ENCODE results near the gene STAM. TPM values are rescaled to one million over a fixed set of nuclear protein-coding genes. Genes with fewer than 3 reads are reported as not detected.

STAM gene
- polyA plus RNA-seq, 1 of the 3 experiments (the other 2 are of a cell fraction): 19.1 TPM

DNA sequence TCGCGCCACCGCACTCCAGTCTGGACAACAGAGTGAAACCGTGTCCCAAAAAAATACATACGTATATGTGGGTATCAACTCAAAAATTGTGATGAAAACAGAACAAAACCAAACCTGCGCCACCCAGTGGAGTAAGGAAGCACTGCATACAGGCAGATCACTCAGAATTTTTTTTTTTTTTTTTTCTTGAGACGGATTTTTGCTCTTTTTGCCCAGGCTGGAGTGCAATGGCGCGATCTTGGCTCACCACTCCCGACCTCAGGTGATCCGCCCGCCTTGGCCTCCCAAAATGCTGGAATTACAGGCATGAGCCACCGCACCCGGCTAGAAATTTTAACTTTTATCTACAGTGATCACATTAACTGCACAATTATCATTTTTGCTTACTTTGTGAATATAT is 99.0 kb downstream of the STAM start:
- TF ChIP-seq RAD21 (IDR thresholded peaks at IDR 0.05; ENCODE audit: low read length) (peak; percentile 63), SMC3 (IDR thresholded peaks at IDR 0.05; ENCODE audit: low read depth, low read length) (peak; percentile 72), GATA2 (CRISPR knock-in tag; IDR thresholded peaks at IDR 0.05) (no peak)
- TF ChIP-seq, protein P1, sequence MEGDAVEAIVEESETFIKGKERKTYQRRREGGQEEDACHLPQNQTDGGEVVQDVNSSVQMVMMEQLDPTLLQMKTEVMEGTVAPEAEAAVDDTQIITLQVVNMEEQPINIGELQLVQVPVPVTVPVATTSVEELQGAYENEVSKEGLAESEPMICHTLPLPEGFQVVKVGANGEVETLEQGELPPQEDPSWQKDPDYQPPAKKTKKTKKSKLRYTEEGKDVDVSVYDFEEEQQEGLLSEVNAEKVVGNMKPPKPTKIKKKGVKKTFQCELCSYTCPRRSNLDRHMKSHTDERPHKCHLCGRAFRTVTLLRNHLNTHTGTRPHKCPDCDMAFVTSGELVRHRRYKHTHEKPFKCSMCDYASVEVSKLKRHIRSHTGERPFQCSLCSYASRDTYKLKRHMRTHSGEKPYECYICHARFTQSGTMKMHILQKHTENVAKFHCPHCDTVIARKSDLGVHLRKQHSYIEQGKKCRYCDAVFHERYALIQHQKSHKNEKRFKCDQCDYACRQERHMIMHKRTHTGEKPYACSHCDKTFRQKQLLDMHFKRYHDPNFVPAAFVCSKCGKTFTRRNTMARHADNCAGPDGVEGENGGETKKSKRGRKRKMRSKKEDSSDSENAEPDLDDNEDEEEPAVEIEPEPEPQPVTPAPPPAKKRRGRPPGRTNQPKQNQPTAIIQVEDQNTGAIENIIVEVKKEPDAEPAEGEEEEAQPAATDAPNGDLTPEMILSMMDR (IDR thresholded peaks at IDR 0.05): peak; percentile 91
- TF ChIP-seq, protein P2, sequence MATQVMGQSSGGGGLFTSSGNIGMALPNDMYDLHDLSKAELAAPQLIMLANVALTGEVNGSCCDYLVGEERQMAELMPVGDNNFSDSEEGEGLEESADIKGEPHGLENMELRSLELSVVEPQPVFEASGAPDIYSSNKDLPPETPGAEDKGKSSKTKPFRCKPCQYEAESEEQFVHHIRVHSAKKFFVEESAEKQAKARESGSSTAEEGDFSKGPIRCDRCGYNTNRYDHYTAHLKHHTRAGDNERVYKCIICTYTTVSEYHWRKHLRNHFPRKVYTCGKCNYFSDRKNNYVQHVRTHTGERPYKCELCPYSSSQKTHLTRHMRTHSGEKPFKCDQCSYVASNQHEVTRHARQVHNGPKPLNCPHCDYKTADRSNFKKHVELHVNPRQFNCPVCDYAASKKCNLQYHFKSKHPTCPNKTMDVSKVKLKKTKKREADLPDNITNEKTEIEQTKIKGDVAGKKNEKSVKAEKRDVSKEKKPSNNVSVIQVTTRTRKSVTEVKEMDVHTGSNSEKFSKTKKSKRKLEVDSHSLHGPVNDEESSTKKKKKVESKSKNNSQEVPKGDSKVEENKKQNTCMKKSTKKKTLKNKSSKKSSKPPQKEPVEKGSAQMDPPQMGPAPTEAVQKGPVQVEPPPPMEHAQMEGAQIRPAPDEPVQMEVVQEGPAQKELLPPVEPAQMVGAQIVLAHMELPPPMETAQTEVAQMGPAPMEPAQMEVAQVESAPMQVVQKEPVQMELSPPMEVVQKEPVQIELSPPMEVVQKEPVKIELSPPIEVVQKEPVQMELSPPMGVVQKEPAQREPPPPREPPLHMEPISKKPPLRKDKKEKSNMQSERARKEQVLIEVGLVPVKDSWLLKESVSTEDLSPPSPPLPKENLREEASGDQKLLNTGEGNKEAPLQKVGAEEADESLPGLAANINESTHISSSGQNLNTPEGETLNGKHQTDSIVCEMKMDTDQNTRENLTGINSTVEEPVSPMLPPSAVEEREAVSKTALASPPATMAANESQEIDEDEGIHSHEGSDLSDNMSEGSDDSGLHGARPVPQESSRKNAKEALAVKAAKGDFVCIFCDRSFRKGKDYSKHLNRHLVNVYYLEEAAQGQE (IDR thresholded peaks at IDR 0.05; ENCODE audit: low read depth, low read length): no peak
- Histone ChIP-seq H3K9me3 (no peaks in the 10 kb centered on the region), H2AFZ (ENCODE audit: low read depth) (peak overlapping the region; percentile 66; the same call in 1 of the 2 replicates), H3K36me3 (replicated peaks in 1 of 2; ENCODE audit: control insufficient read depth in 1 of 2, insufficient read depth in 2 of 2, low read length in 1 of 2) (no peaks in the 10 kb centered on the region), H3K4me1 (ENCODE audit: control insufficient read depth in 1 of 2, insufficient read depth in 2 of 2, low read depth in 1 of 2, low read length in 1 of 2) (no peaks in the 10 kb centered on the region), H3K27me3 (ENCODE audit: insufficient read depth) (no peaks in the 10 kb centered on the region), H4K20me1 (ENCODE audit: insufficient read depth) (no peaks in the 10 kb centered on the region), H3K79me2 (ENCODE audit: insufficient read depth) (no peaks in the 10 kb centered on the region), H3K9ac (no peak overlapping the region), H3F3A (replicated peaks; ENCODE audit: insufficient read depth) (no peaks in the 10 kb centered on the region), H3K4me3 (ENCODE audit: low read depth in 2 of 2, low read length in 1 of 2) (peak overlapping the region in 1 of 2 experiments; percentile 7; a peak in 1 of 4 replicates), H3K9me2 (no peaks in the 10 kb centered on the region), H3K27ac (ENCODE audit: low read depth in 2 of 2, low read length in 1 of 2) (no peak overlapping the region), H3K4me2 (no peak overlapping the region)
- peak; percentile 49 for DNase-seq
- ChIA-PET CTCF (interaction anchor here (0.7 to 2.3 kb wide), 21 partner anchors 11 to 722 kb away, joined by 3 to 10 read pairs (median 3); partner anchors contain the start of gene HACD1), POLR2A (no interaction called here)
- WGBS (ENCODE audit: low lambda C conversion rate): 16% methylated on average over 14 of the region's 14 CpGs

DNA sequence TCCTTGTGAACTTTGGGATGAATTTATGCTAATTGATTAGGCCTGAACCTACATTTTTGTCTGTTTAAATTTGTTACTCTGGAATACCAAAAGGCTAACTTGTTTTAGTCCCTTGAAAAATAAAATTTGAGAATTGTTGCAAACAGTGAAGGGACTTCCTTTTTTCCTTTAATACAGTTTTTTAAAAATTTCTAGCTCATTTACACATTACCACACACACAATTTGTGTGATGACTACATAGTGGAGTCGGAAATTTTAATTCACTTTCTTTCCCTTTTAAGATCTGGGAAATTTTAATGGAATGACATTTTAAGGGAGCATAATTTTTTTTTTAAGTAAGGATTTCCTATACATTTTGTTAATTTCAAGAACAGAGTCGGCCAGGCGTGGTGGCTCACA is 99.5 kb downstream of the STAM start:
- no peak overlapping the region; the same call in 1 of the 2 replicates for H2AFZ ChIP-seq (ENCODE audit: low read depth)
- H3K4me2 ChIP-seq: no peak overlapping the region
- 98% methylated on average over 3 of the region's 3 CpGs for WGBS (ENCODE audit: low lambda C conversion rate)
- no peak overlapping the region for H3K4me3 ChIP-seq (ENCODE audit: low read depth in 2 of 2, low read length in 1 of 2)
- no peaks in the 10 kb centered on the region for H3K9me2 ChIP-seq
- DNase-seq: no peak
- TF ChIP-seq, protein P3, sequence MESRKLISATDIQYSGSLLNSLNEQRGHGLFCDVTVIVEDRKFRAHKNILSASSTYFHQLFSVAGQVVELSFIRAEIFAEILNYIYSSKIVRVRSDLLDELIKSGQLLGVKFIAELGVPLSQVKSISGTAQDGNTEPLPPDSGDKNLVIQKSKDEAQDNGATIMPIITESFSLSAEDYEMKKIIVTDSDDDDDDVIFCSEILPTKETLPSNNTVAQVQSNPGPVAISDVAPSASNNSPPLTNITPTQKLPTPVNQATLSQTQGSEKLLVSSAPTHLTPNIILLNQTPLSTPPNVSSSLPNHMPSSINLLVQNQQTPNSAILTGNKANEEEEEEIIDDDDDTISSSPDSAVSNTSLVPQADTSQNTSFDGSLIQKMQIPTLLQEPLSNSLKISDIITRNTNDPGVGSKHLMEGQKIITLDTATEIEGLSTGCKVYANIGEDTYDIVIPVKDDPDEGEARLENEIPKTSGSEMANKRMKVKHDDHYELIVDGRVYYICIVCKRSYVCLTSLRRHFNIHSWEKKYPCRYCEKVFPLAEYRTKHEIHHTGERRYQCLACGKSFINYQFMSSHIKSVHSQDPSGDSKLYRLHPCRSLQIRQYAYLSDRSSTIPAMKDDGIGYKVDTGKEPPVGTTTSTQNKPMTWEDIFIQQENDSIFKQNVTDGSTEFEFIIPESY (IDR thresholded peaks at IDR 0.05; ENCODE audit: borderline replicate concordance, low read depth): no peak
- TF ChIP-seq TCF12 (IDR thresholded peaks at IDR 0.05) (no peak), GABPA (IDR thresholded peaks at IDR 0.05; ENCODE audit: low read depth) (no peak), FOSL2 (IDR thresholded peaks at IDR 0.05; ENCODE audit: borderline replicate concordance, low read depth) (no peak), RCOR1 (IDR thresholded peaks at IDR 0.05; ENCODE audit: low read length) (no peak), SMC3 (IDR thresholded peaks at IDR 0.05; ENCODE audit: low read depth, low read length) (no peak)
- TF ChIP-seq, protein P2 (IDR thresholded peaks at IDR 0.05; ENCODE audit: low read depth, low read length): no peak
- no peaks in the 10 kb centered on the region for H3K27me3 ChIP-seq (ENCODE audit: insufficient read depth)
- H3K36me3 ChIP-seq (replicated peaks in 1 of 2; ENCODE audit: control insufficient read depth in 1 of 2, insufficient read depth in 2 of 2, low read length in 1 of 2): no peaks in the 10 kb centered on the region
- H4K20me1 ChIP-seq (ENCODE audit: insufficient read depth): no peaks in the 10 kb centered on the region
- ChIA-PET POLR2A (no interaction called here), CTCF (interaction anchor here (0.6 to 2.3 kb wide), 8 partner anchors 11 to 361 kb away, joined by 3 to 10 read pairs (median 3); no protein-coding TSS in a partner anchor)
- H3K9me3 ChIP-seq: no peaks in the 10 kb centered on the region
- H3K79me2 ChIP-seq (ENCODE audit: insufficient read depth): no peaks in the 10 kb centered on the region
- H3K27ac ChIP-seq (ENCODE audit: low read depth in 2 of 2, low read length in 1 of 2): no peak overlapping the region
- H3K9ac ChIP-seq: no peak overlapping the region
- no peaks in the 10 kb centered on the region for H3F3A ChIP-seq (replicated peaks; ENCODE audit: insufficient read depth)
- H3K4me1 ChIP-seq (ENCODE audit: control insufficient read depth in 1 of 2, insufficient read depth in 2 of 2, low read depth in 1 of 2, low read length in 1 of 2): no peaks in the 10 kb centered on the region

Measured in SK-N-SH (cell line).